ENCODE measurements around the gene MAP3K19. TPM values are rescaled to one million over a fixed set of nuclear protein-coding genes. Genes with fewer than 3 reads are reported as not detected.

The MAP3K19 gene
- total RNA-seq, 1 experiment from 2014 or later = not detected

- no TSS peak for BruUV-seq (replicated peaks)
- Histone ChIP-seq H3K4me1 (ENCODE audit: control insufficient read depth, insufficient read depth, low read length) (peaks cover 14% of the 10 kb centered on the region), H3K27ac (ENCODE audit: low read length) (peak overlapping the region; percentile 99), H3K4me3 (ENCODE audit: low read depth in 2 of 2, low read length in 2 of 2) (peak overlapping the region; percentile 95 to 98), H3K36me3 (ENCODE audit: control insufficient read depth, insufficient read depth, low read length) (peaks cover 5% of the 10 kb centered on the region; the same call in 1 of the 2 replicates), H3K9me3 (ENCODE audit: control insufficient read depth, insufficient read depth, low read depth, low read length) (no peaks in the 10 kb centered on the region), H3K27me3 (ENCODE audit: control insufficient read depth, insufficient read depth, low read length) (no peaks in the 10 kb centered on the region)
- POLR2A ChIA-PET = no interaction called here
- DNase-seq (ENCODE audit: low read depth, low spot score) (no peak), ATAC-seq (0 out of 2 replicates have a peak, but pooled peaks have one; percentile 10)
- in situ Hi-C loops (cut with HindIII; ENCODE audit: low pct_unique_long_range_greater_than_20kb, low sequenced_read_pairs) = no loop called here
- intact Hi-C loops (cut with micrococcal nuclease; ENCODE audit: unreplicated experiment) = no loop called here
- CTCF ChIA-PET = no interaction called here
- TF ChIP-seq TCF7L2 (IDR thresholded peaks at IDR 0.05; ENCODE audit: low read depth, low read length) = no peak
- TF ChIP-seq CTCF (IDR thresholded peaks at IDR 0.05) = no peak
- no peak for TF ChIP-seq SIN3A (IDR thresholded peaks at IDR 0.05; ENCODE audit: borderline replicate concordance, insufficient read depth, low read depth, low read length)
- TF ChIP-seq REST (IDR thresholded peaks at IDR 0.05; ENCODE audit: insufficient read depth in 1 of 2, low read depth in 2 of 2, low read length in 1 of 2) = no peak
- TF ChIP-seq POLR2AphosphoS5 (IDR thresholded peaks at IDR 0.05; ENCODE audit: low read depth, low read length) = no peak
Observed at GRCh38 chr2:135052997-135053474, 5.8 kb upstream of the MAP3K19 start.

- no TSS peak for BruUV-seq (replicated peaks)
- ChIA-PET POLR2A (no interaction called here), CTCF (no interaction called here)
- TF ChIP-seq CTCF (IDR thresholded peaks at IDR 0.05) = no peak
- TF ChIP-seq POLR2AphosphoS5 (IDR thresholded peaks at IDR 0.05; ENCODE audit: low read depth, low read length) = peak; percentile 92
- TF ChIP-seq REST (IDR thresholded peaks at IDR 0.05; ENCODE audit: insufficient read depth in 1 of 2, low read depth in 2 of 2, low read length in 1 of 2) = no peak
- TF ChIP-seq TCF7L2 (IDR thresholded peaks at IDR 0.05; ENCODE audit: low read depth, low read length) = 0 out of 2 replicates have a peak, but pooled peaks have one; percentile 26
- 0 out of 2 replicates have a peak, but pooled peaks have one; percentile 66 for TF ChIP-seq SIN3A (IDR thresholded peaks at IDR 0.05; ENCODE audit: borderline replicate concordance, insufficient read depth, low read depth, low read length)
- Histone ChIP-seq H3K9me3 (ENCODE audit: control insufficient read depth, insufficient read depth, low read depth, low read length) (no peaks in the 10 kb centered on the region), H3K36me3 (ENCODE audit: control insufficient read depth, insufficient read depth, low read length) (peaks cover 5% of the 10 kb centered on the region; the same call in 1 of the 2 replicates), H3K27me3 (ENCODE audit: control insufficient read depth, insufficient read depth, low read length) (no peaks in the 10 kb centered on the region), H3K4me1 (ENCODE audit: control insufficient read depth, insufficient read depth, low read length) (peaks cover 14% of the 10 kb centered on the region), H3K4me3 (ENCODE audit: low read depth in 2 of 2, low read length in 2 of 2) (peak within 1 kb of the TSS; percentile 95 to 98), H3K27ac (ENCODE audit: low read length) (peak within 1 kb of the TSS; percentile 99)
- DNase-seq (ENCODE audit: low read depth, low spot score) (peak; percentile 39), ATAC-seq (peak; percentile 97)
- intact Hi-C loops (cut with micrococcal nuclease; ENCODE audit: unreplicated experiment) (no loop called here), in situ Hi-C loops (cut with HindIII; ENCODE audit: low pct_unique_long_range_greater_than_20kb, low sequenced_read_pairs) (no loop called here)
Observed at GRCh38 chr2:135052042-135052876, 5.0 kb upstream of the MAP3K19 start, which contains the start of gene RAB3GAP1. RAB3GAP1 (plus strand) TSS chr2:135052292; CDS start chr2:135052308, 16 bp downstream.

Measured in Panc1 (cell line).